HL-60 (cell line): ENCODE results near the gene CAMTA1.

Experiments
- POLR2AphosphoS5 ChIP-seq: IDR thresholded peaks from 2 replicates; pipeline ENCODE4 v1.6.1; 2012; ENCODE audit warnings: low read depth
- REST ChIP-seq: IDR thresholded peaks from 2 replicates; pipeline ENCODE4 v1.6.1; 2012; ENCODE audit warnings: low read depth; ENCODE audit not compliant: insufficient replicate concordance
- SPI1 ChIP-seq: IDR thresholded peaks from 2 replicates; pipeline ENCODE4 v1.6.1; 2012; ENCODE audit warnings: low read depth, mild to moderate bottlenecking, borderline replicate concordance
- TF ChIP-seq, protein P1 (sequence below): IDR thresholded peaks from one replicate; pipeline ENCODE4 v1.5.1; 2011; ENCODE audit warnings: low read length, control low read depth, inconsistent platforms; ENCODE audit not compliant: insufficient read depth

DNA sequence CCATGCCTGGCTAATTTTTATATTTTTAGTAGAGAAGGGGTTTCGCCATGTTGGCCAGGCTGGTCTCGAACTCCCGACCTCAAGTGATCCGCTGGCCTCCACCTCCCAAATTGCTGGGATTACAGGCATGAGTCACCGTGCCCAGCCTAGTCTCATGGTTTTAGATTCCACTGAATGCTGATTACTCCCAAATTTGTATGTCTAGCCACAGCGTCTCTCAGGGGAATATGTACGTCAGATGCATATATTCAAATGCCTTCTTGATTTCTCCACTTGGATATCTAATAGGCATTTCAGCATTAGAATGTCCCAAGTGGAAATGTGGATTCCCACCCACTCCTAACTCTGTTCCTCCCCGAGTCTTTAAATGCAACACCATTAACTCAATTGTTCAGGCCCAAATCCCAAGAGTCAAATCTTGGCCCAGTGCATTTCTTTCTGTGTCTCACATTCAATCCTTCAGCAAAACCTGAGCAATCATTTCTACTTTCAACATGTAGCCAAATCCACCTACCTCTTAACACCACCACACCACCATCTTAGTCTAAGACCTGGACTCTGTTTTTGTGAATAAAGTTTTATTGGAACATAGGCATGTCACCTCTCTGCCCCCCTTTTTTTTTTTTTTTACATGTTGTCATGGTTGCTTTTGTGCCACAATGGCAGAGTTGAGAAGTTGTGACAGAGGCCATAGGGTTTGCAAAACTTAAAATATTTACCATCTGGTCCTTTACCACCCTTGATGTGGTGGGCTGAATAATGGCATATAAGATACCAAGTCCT lies 9.8 kb upstream of the CAMTA1 start:
- TF ChIP-seq, protein P1, sequence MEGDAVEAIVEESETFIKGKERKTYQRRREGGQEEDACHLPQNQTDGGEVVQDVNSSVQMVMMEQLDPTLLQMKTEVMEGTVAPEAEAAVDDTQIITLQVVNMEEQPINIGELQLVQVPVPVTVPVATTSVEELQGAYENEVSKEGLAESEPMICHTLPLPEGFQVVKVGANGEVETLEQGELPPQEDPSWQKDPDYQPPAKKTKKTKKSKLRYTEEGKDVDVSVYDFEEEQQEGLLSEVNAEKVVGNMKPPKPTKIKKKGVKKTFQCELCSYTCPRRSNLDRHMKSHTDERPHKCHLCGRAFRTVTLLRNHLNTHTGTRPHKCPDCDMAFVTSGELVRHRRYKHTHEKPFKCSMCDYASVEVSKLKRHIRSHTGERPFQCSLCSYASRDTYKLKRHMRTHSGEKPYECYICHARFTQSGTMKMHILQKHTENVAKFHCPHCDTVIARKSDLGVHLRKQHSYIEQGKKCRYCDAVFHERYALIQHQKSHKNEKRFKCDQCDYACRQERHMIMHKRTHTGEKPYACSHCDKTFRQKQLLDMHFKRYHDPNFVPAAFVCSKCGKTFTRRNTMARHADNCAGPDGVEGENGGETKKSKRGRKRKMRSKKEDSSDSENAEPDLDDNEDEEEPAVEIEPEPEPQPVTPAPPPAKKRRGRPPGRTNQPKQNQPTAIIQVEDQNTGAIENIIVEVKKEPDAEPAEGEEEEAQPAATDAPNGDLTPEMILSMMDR: no peak
- TF ChIP-seq REST (no peak), SPI1 (no peak), POLR2AphosphoS5 (no peak)
